ENCODE results near the gene GPR161. TPM values are rescaled to one million over a fixed set of nuclear protein-coding genes. Genes with fewer than 3 reads are reported as not detected.
"Not testable (repeated sequence)": the region's sequence is repeated elsewhere in the genome, so short reads cannot be mapped to it uniquely, and the experiment has no call there.

The GPR161 gene
- total and polyA plus RNA-seq, 2 of the 13 experiments (the other 11 are each of a cell fraction or from before 2014, with no cell fraction given), result 0.13 to 0.35 TPM

GRCh38 chr1:168154707-168155106, 18.0 kb upstream of the GPR161 start:
- H3K9ac ChIP-seq (ENCODE audit: insufficient read depth, low read depth, low read length); in situ Hi-C loops (cut with HindIII; ENCODE audit: extremely low pct_ligation_motif_present, low pct_unique_long_range_greater_than_20kb); H3K4me2 ChIP-seq (ENCODE audit: low read depth, low read length); H3K27me3 ChIP-seq (ENCODE audit: control insufficient read depth in 1 of 2, insufficient read depth in 2 of 2, low read length in 2 of 2); H3K27ac ChIP-seq (ENCODE audit: extremely low read length, insufficient read depth, low read length); H3K36me3 ChIP-seq (replicated peaks in 1 of 2; ENCODE audit: control insufficient read depth in 1 of 2, insufficient read depth in 2 of 2, low read length in 2 of 2); ATAC-seq; DNase-seq (ENCODE audit: low spot score); BruUV-seq (replicated peaks); H3K4me3 ChIP-seq (replicated peaks in 1 of 3; ENCODE audit: insufficient read depth in 1 of 3, low read depth in 2 of 3, low read length in 3 of 3); H3K79me2 ChIP-seq (ENCODE audit: insufficient read depth, low read length); H2AFZ ChIP-seq (ENCODE audit: low read length); CTCF ChIA-PET (ENCODE audit: low intra/inter-chr PET ratio, low total read pairs); H4K20me1 ChIP-seq (ENCODE audit: insufficient read depth, low read length); FAIRE-seq; H3K4me1 ChIP-seq (ENCODE audit: insufficient read depth, low read length); intact Hi-C loops (cut with micrococcal nuclease; ENCODE audit: unreplicated experiment); POLR2A ChIA-PET: not testable (repeated sequence)
- WGBS (ENCODE audit: low lambda C conversion rate), result 35% methylated on average over 4 of the region's 4 CpGs
- peaks cover 12% of the 10 kb centered on the region; the same call in 1 of the 2 replicates for H3K9me3 ChIP-seq (ENCODE audit: low read length)

DNA sequence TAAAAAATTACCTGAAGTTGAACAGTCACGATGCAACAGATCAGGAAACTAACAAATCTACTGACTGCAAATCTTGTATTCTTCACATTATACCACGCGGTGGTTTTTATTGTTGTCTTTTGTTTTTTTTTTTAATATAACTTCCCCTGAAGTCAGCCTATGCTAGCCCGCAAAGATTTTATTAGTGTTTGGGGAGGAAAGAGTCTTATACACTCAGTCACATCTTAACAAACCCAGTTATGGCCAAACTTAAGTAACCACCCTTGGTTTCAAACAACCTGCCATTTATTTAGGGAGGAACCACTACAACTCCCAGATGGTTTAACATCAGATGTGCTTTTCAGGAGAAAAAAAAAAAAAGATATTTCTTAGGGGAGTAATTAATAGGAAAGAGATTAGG, 15.2 kb upstream of the GPR161 start:
- Histone ChIP-seq H3K27ac (ENCODE audit: extremely low read length, insufficient read depth, low read length) (no peak overlapping the region), H3K4me1 (ENCODE audit: insufficient read depth, low read length) (no peaks in the 10 kb centered on the region), H3K79me2 (ENCODE audit: insufficient read depth, low read length) (no peaks in the 10 kb centered on the region), H3K27me3 (ENCODE audit: control insufficient read depth in 1 of 2, insufficient read depth in 2 of 2, low read length in 2 of 2) (no peaks in the 10 kb centered on the region), H3K9me3 (ENCODE audit: low read length) (no peaks in the 10 kb centered on the region), H3K9ac (ENCODE audit: insufficient read depth, low read depth, low read length) (no peak overlapping the region), H3K36me3 (replicated peaks in 1 of 2; ENCODE audit: control insufficient read depth in 1 of 2, insufficient read depth in 2 of 2, low read length in 2 of 2) (no peaks in the 10 kb centered on the region), H2AFZ (ENCODE audit: low read length) (no peak overlapping the region), H4K20me1 (ENCODE audit: insufficient read depth, low read length) (no peaks in the 10 kb centered on the region), H3K4me2 (ENCODE audit: low read depth, low read length) (no peak overlapping the region), H3K4me3 (replicated peaks in 1 of 3; ENCODE audit: insufficient read depth in 1 of 3, low read depth in 2 of 3, low read length in 3 of 3) (no peak overlapping the region)
- FAIRE-seq (no peak), ATAC-seq (no peak), DNase-seq (ENCODE audit: low spot score) (no peak)
- CTCF ChIA-PET (ENCODE audit: low intra/inter-chr PET ratio, low total read pairs), result no interaction called here
- no TSS peak for BruUV-seq (replicated peaks)
- no peak for TF ChIP-seq SALL1 (CRISPR knock-in tag; IDR thresholded peaks at IDR 0.05)
- TF ChIP-seq, protein P1, sequence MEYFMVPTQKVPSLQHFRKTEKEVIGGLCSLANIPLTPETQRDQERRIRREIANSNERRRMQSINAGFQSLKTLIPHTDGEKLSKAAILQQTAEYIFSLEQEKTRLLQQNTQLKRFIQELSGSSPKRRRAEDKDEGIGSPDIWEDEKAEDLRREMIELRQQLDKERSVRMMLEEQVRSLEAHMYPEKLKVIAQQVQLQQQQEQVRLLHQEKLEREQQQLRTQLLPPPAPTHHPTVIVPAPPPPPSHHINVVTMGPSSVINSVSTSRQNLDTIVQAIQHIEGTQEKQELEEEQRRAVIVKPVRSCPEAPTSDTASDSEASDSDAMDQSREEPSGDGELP (IDR thresholded peaks at IDR 0.05; ENCODE audit: borderline replicate concordance, low read depth), result no peak
- no peak for TF ChIP-seq ZBTB38 (CRISPR knock-in tag; IDR thresholded peaks at IDR 0.05)
- no peak for TF ChIP-seq SRSF4 (IDR thresholded peaks at IDR 0.05; ENCODE audit: low read depth, low read length, poor library complexity, severe bottlenecking)
- no peak for TF ChIP-seq FOXA1 (IDR thresholded peaks at IDR 0.05)
- no peak for TF ChIP-seq FOXA1 (CRISPR knock-in tag; IDR thresholded peaks at IDR 0.05)
- TF ChIP-seq ZNF484 (CRISPR knock-in tag; IDR thresholded peaks at IDR 0.05; ENCODE audit: borderline replicate concordance, low read depth), result no peak
- no peak for TF ChIP-seq ZNF724P (CRISPR knock-in tag; IDR thresholded peaks at IDR 0.05; ENCODE audit: borderline replicate concordance)
- TF ChIP-seq ZNF253 (CRISPR knock-in tag; IDR thresholded peaks at IDR 0.05; ENCODE audit: borderline replicate concordance), result no peak
- no peak for TF ChIP-seq ZKSCAN5 (CRISPR knock-in tag; IDR thresholded peaks at IDR 0.05)
- no peak for TF ChIP-seq GLI4 (CRISPR knock-in tag; IDR thresholded peaks at IDR 0.05; ENCODE audit: borderline replicate concordance)
- TF ChIP-seq CCAR2 (optimal IDR thresholded peaks at IDR 0.05; ENCODE audit: low read depth, low read length), result no peak
- no peak for TF ChIP-seq PAWR (CRISPR knock-in tag; IDR thresholded peaks at IDR 0.05; ENCODE audit: borderline replicate concordance)
- no peak for TF ChIP-seq AGO1 (IDR thresholded peaks at IDR 0.05; ENCODE audit: low read depth, low read length, poor library complexity, severe bottlenecking)
- no peak for TF ChIP-seq HNRNPLL (IDR thresholded peaks at IDR 0.05; ENCODE audit: low read depth, low read length, poor library complexity, severe bottlenecking)
- TF ChIP-seq, protein P2, sequence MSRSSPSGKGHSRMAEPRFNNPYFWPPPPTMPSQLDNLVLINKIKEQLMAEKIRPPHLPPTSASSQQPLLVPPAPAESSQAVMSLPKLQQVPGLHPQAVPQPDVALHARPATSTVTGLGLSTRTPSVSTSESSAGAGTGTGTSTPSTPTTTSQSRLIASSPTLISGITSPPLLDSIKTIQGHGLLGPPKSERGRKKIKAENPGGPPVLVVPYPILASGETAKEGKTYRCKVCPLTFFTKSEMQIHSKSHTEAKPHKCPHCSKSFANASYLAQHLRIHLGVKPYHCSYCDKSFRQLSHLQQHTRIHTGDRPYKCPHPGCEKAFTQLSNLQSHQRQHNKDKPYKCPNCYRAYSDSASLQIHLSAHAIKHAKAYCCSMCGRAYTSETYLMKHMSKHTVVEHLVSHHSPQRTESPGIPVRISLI (CRISPR knock-in tag; IDR thresholded peaks at IDR 0.05; ENCODE audit: borderline replicate concordance), result no peak
- no peak for TF ChIP-seq FOXM1 (CRISPR knock-in tag; IDR thresholded peaks at IDR 0.05)
- no peak for TF ChIP-seq GTF3A (CRISPR knock-in tag; conservative IDR thresholded peaks at IDR 0.05)
- no peak for TF ChIP-seq KDM1A (CRISPR knock-in tag; IDR thresholded peaks at IDR 0.05)
- 73% methylated on average over 4 of the region's 4 CpGs for WGBS (ENCODE audit: low lambda C conversion rate)
- in situ Hi-C loops (cut with HindIII; ENCODE audit: extremely low pct_ligation_motif_present, low pct_unique_long_range_greater_than_20kb) (no loop called here), intact Hi-C loops (cut with micrococcal nuclease; ENCODE audit: unreplicated experiment) (no loop called here)
- POLR2A ChIA-PET, result no interaction called here
